Memory B cell (primary cell): Measurements from ENCODE around the gene AQP12B.
"Not testable (repeated sequence)": the region's sequence is repeated elsewhere in the genome, so short reads cannot be mapped to it uniquely, and the experiment has no call there.

Experiments
- ATAC-seq: fragments of 150-1000 bp; cut with Tn5 transposase; 2 replicates; pipeline ENCODE4 v1.10.0; 2021; ENCODE audit warnings: low read depth, mild to moderate bottlenecking, moderate library complexity
- DNase-seq, 2 donors: peaks; one replicate each; pipeline ENCODE4 v3.0.0; 2022; ENCODE audit warnings: low spot score in 2 of 2
- H3K27ac Mint-ChIP-seq: one replicate; pipeline ENCODE4 v1.8.0; 2022; ENCODE audit warnings: mild to moderate bottlenecking, moderate library complexity, mixed read lengths
- H3K27me3 Mint-ChIP-seq: one replicate; pipeline ENCODE4 v1.8.0; 2022; ENCODE audit warnings: mixed read lengths
- H3K36me3 Mint-ChIP-seq: one replicate; pipeline ENCODE4 v1.8.0; 2022; ENCODE audit warnings: mild to moderate bottlenecking, mixed read lengths
- H3K4me1 Mint-ChIP-seq: one replicate; pipeline ENCODE4 v1.8.0; 2022; ENCODE audit warnings: mixed read lengths
- H3K4me3 Mint-ChIP-seq: one replicate; pipeline ENCODE4 v1.8.0; 2022; ENCODE audit warnings: mild to moderate bottlenecking, moderate library complexity, mixed read lengths
- H3K9me3 Mint-ChIP-seq: one replicate; pipeline ENCODE4 v1.8.0; 2022; ENCODE audit warnings: mixed read lengths

AQP12B gene

GRCh38 chr2:240712121-240712520, 29.4 kb upstream of the AQP12B start:
- ATAC-seq (no peak), DNase-seq (no peak)
- H3K27ac Mint-ChIP-seq = no peak overlapping the region
- no peaks in the 10 kb centered on the region for H3K4me1 Mint-ChIP-seq
- H3K4me3 Mint-ChIP-seq = no peak overlapping the region
- H3K9me3 Mint-ChIP-seq = no peaks in the 10 kb centered on the region
- peaks cover 18% of the 10 kb centered on the region for H3K27me3 Mint-ChIP-seq
- no peaks in the 10 kb centered on the region for H3K36me3 Mint-ChIP-seq

- Mint-ChIP-seq H3K4me3 (no peak overlapping the region), H3K27me3 (peaks cover 18% of the 10 kb centered on the region), H3K36me3 (no peaks in the 10 kb centered on the region), H3K27ac (no peak overlapping the region), H3K9me3 (no peaks in the 10 kb centered on the region), H3K4me1 (no peaks in the 10 kb centered on the region)
- DNase-seq (no peak), ATAC-seq (no peak)
These were observed 29.0 kb upstream of the AQP12B start for GRCh38 chr2:240711701-240712100.

- ATAC-seq (no peak), DNase-seq (no peak)
- H3K36me3 Mint-ChIP-seq = no peaks in the 10 kb centered on the region
- no peak overlapping the region for H3K27ac Mint-ChIP-seq
- H3K9me3 Mint-ChIP-seq = no peaks in the 10 kb centered on the region
- peaks cover 14% of the 10 kb centered on the region for H3K27me3 Mint-ChIP-seq
- H3K4me3 Mint-ChIP-seq = no peak overlapping the region
- no peaks in the 10 kb centered on the region for H3K4me1 Mint-ChIP-seq
These were observed 28.6 kb upstream of the AQP12B start for GRCh38 chr2:240711296-240711695.

GRCh38 chr2:240708457-240708856, 25.8 kb upstream of the AQP12B start:
- no peaks in the 10 kb centered on the region for H3K9me3 Mint-ChIP-seq
- H3K27ac Mint-ChIP-seq = no peak overlapping the region
- H3K36me3 Mint-ChIP-seq = no peaks in the 10 kb centered on the region
- H3K27me3 Mint-ChIP-seq = peaks cover 20% of the 10 kb centered on the region
- no peaks in the 10 kb centered on the region for H3K4me1 Mint-ChIP-seq
- DNase-seq = no peak
- ATAC-seq = no peak
- no peak overlapping the region for H3K4me3 Mint-ChIP-seq

- ATAC-seq = no peak
- Mint-ChIP-seq H3K4me1 (no peaks in the 10 kb centered on the region), H3K36me3 (no peaks in the 10 kb centered on the region), H3K4me3 (no peak overlapping the region), H3K27ac (no peak overlapping the region), H3K27me3 (peaks cover 25% of the 10 kb centered on the region), H3K9me3 (no peaks in the 10 kb centered on the region)
- DNase-seq = no peak
These were observed 25.1 kb upstream of the AQP12B start for GRCh38 chr2:240707821-240708220.

- Mint-ChIP-seq H3K36me3 (no peaks in the 10 kb centered on the region), H3K4me1 (no peaks in the 10 kb centered on the region), H3K4me3 (no peak overlapping the region), H3K27ac (no peak overlapping the region), H3K27me3 (peaks cover 31% of the 10 kb centered on the region), H3K9me3 (no peaks in the 10 kb centered on the region)
- DNase-seq (no peak), ATAC-seq (no peak)
These were observed 24.5 kb upstream of the AQP12B start for GRCh38 chr2:240707043-240707756.

- Mint-ChIP-seq H3K36me3 (no peaks in the 10 kb centered on the region), H3K27me3 (peaks cover 25% of the 10 kb centered on the region), H3K4me3 (no peak overlapping the region), H3K9me3 (no peaks in the 10 kb centered on the region), H3K4me1 (no peaks in the 10 kb centered on the region), H3K27ac (no peak overlapping the region)
- DNase-seq (no peak), ATAC-seq (no peak)
These were observed 22.6 kb upstream of the AQP12B start for GRCh38 chr2:240705204-240705791.

GRCh38 chr2:240704651-240705050, 22.0 kb upstream of the AQP12B start:
- Mint-ChIP-seq H3K36me3 (no peaks in the 10 kb centered on the region), H3K4me3 (no peak overlapping the region), H3K4me1 (no peaks in the 10 kb centered on the region), H3K27ac (no peak overlapping the region), H3K27me3 (peaks cover 25% of the 10 kb centered on the region), H3K9me3 (no peaks in the 10 kb centered on the region)
- DNase-seq = no peak
- ATAC-seq = no peak

GRCh38 chr2:240703417-240704341, 21.0 kb upstream of the AQP12B start:
- DNase-seq = no peak

GRCh38 chr2:240702640-240703011, 19.9 kb upstream of the AQP12B start:
- Mint-ChIP-seq H3K27me3 (peaks cover 20% of the 10 kb centered on the region), H3K36me3 (no peaks in the 10 kb centered on the region), H3K4me1 (no peaks in the 10 kb centered on the region), H3K4me3 (no peak overlapping the region), H3K9me3 (no peaks in the 10 kb centered on the region), H3K27ac (no peak overlapping the region)
- DNase-seq (no peak), ATAC-seq (no peak)

More at GRCh38 chr2:240703417-240704341, 21.0 kb upstream of the AQP12B start:
- H3K27me3 Mint-ChIP-seq = peaks cover 23% of the 10 kb centered on the region
- no peak for ATAC-seq
- no peaks in the 10 kb centered on the region for H3K36me3 Mint-ChIP-seq
- H3K4me3 Mint-ChIP-seq = no peak overlapping the region
- no peak overlapping the region for H3K27ac Mint-ChIP-seq
- H3K4me1 Mint-ChIP-seq = no peaks in the 10 kb centered on the region
- no peaks in the 10 kb centered on the region for H3K9me3 Mint-ChIP-seq

- DNase-seq = no peak
- no peaks in the 10 kb centered on the region for H3K4me1 Mint-ChIP-seq
- peaks cover 20% of the 10 kb centered on the region for H3K27me3 Mint-ChIP-seq
- H3K9me3 Mint-ChIP-seq = no peaks in the 10 kb centered on the region
- no peaks in the 10 kb centered on the region for H3K36me3 Mint-ChIP-seq
- ATAC-seq = no peak
- no peak overlapping the region for H3K27ac Mint-ChIP-seq
- no peak overlapping the region for H3K4me3 Mint-ChIP-seq
These were observed 19.3 kb upstream of the AQP12B start for GRCh38 chr2:240701736-240702639.

GRCh38 chr2:240701091-240701735, 18.5 kb upstream of the AQP12B start:
- no peak for DNase-seq
- no peaks in the 10 kb centered on the region for H3K9me3 Mint-ChIP-seq

GRCh38 chr2:240700616-240701015, 17.9 kb upstream of the AQP12B start:
- H3K27ac Mint-ChIP-seq, H3K4me3 Mint-ChIP-seq, ATAC-seq, H3K36me3 Mint-ChIP-seq, H3K4me1 Mint-ChIP-seq, DNase-seq, H3K9me3 Mint-ChIP-seq: not testable (repeated sequence)
- peaks cover 19% of the 10 kb centered on the region for H3K27me3 Mint-ChIP-seq

More at GRCh38 chr2:240701091-240701735, 18.5 kb upstream of the AQP12B start:
- Mint-ChIP-seq H3K36me3 (no peaks in the 10 kb centered on the region), H3K27ac (no peak overlapping the region), H3K27me3 (peaks cover 20% of the 10 kb centered on the region), H3K4me1 (no peaks in the 10 kb centered on the region), H3K4me3 (no peak overlapping the region)
- no peak for ATAC-seq
